ENCODE results near the gene SPDYE4.

DNA sequence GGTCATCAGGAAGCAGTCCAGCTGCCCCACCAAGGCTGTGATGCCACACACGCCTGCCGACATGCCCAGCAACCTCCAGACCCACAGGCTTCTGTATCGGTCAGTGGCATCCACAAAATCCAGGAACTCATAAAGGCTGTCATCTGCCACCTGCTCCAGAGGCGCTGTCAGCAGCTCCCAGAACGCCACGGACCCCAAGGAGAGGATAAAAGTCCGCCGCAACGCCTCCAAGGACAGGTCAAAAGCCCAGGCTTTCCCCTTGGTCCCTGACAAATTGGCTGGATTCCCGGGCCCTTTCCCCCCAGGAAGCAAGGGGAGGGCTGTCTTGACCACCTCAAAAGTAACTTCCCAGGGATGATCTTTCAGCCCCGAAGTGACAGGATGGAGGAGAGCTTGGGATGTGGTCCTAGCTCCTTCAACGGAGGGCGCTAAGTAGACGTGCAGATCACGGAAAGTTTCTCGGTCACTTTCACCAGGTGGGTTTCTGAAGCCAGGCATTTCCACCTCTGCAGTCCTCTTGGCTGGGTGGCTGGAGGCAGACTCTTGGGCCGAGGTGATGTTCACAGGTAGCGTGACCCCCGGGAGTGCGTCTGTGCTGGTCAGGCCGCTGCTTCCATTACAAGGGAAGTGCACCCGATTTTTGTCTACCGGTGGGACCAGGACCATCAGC is 40.0 kb upstream of the SPDYE4 start:
- TF ChIP-seq, protein P1, sequence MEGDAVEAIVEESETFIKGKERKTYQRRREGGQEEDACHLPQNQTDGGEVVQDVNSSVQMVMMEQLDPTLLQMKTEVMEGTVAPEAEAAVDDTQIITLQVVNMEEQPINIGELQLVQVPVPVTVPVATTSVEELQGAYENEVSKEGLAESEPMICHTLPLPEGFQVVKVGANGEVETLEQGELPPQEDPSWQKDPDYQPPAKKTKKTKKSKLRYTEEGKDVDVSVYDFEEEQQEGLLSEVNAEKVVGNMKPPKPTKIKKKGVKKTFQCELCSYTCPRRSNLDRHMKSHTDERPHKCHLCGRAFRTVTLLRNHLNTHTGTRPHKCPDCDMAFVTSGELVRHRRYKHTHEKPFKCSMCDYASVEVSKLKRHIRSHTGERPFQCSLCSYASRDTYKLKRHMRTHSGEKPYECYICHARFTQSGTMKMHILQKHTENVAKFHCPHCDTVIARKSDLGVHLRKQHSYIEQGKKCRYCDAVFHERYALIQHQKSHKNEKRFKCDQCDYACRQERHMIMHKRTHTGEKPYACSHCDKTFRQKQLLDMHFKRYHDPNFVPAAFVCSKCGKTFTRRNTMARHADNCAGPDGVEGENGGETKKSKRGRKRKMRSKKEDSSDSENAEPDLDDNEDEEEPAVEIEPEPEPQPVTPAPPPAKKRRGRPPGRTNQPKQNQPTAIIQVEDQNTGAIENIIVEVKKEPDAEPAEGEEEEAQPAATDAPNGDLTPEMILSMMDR (IDR thresholded peaks at IDR 0.05), result no peak
- no peak for TF ChIP-seq ZFX (IDR thresholded peaks at IDR 0.05; ENCODE audit: borderline replicate concordance)

Measured in 22Rv1 (cell line).